ENCODE measurements around the gene CLDN11.

- no peak for TF ChIP-seq POLR2A (IDR thresholded peaks at IDR 0.05)
- TF ChIP-seq, protein P1, sequence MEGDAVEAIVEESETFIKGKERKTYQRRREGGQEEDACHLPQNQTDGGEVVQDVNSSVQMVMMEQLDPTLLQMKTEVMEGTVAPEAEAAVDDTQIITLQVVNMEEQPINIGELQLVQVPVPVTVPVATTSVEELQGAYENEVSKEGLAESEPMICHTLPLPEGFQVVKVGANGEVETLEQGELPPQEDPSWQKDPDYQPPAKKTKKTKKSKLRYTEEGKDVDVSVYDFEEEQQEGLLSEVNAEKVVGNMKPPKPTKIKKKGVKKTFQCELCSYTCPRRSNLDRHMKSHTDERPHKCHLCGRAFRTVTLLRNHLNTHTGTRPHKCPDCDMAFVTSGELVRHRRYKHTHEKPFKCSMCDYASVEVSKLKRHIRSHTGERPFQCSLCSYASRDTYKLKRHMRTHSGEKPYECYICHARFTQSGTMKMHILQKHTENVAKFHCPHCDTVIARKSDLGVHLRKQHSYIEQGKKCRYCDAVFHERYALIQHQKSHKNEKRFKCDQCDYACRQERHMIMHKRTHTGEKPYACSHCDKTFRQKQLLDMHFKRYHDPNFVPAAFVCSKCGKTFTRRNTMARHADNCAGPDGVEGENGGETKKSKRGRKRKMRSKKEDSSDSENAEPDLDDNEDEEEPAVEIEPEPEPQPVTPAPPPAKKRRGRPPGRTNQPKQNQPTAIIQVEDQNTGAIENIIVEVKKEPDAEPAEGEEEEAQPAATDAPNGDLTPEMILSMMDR (IDR thresholded peaks at IDR 0.05): no peak
These were observed 31.4 kb downstream of the CLDN11 start for GRCh38 chr3:170450039-170450438.
